ENCODE data around the gene NDE1. TPM values are rescaled to one million over a fixed set of nuclear protein-coding genes. Genes with fewer than 3 reads are reported as not detected.

NDE1 gene, protein sequence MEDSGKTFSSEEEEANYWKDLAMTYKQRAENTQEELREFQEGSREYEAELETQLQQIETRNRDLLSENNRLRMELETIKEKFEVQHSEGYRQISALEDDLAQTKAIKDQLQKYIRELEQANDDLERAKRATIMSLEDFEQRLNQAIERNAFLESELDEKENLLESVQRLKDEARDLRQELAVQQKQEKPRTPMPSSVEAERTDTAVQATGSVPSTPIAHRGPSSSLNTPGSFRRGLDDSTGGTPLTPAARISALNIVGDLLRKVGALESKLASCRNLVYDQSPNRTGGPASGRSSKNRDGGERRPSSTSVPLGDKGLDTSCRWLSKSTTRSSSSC
- 71.8 TPM in 2 replicates for total RNA-seq

DNA sequence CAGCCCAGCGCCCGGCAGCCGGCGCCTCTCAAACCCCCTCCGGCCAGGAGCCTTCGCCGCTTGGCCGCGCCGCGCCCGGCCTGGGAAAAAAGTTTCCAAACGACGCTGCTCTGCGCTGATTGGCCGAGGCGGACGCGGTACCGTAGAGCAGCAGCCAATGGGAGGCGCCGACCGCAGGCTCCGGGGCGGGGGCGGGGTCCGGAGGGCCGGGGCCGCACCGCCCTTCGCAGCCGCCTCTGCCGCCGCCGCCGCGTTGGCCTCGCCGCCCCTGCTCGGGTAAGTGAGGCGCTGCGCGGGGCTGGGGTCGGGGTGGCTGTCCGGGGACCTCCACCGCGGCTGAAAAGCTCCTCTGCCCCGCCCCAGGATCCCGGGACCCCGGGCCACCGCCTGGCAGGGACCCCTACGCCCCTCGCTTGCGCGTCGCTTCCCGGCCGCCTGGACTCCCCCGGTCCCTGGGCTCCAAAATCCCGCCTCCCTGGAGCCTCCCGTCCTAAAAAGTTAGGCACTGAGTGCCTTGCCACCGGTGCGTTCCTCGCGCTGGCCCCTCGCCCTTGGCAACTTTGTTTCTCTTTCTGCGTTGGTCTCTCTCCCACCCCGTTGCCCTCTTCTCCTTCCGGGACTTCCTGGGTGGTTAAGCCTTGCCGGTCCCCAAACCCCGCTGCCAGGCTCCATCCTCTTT is at the start of gene NDE1:
Gene NDE1 (plus strand): TSS at position 227 of the 679 bp plus-strand sequence. CDS start 14,534 bp downstream, outside the sequence.

DNA sequence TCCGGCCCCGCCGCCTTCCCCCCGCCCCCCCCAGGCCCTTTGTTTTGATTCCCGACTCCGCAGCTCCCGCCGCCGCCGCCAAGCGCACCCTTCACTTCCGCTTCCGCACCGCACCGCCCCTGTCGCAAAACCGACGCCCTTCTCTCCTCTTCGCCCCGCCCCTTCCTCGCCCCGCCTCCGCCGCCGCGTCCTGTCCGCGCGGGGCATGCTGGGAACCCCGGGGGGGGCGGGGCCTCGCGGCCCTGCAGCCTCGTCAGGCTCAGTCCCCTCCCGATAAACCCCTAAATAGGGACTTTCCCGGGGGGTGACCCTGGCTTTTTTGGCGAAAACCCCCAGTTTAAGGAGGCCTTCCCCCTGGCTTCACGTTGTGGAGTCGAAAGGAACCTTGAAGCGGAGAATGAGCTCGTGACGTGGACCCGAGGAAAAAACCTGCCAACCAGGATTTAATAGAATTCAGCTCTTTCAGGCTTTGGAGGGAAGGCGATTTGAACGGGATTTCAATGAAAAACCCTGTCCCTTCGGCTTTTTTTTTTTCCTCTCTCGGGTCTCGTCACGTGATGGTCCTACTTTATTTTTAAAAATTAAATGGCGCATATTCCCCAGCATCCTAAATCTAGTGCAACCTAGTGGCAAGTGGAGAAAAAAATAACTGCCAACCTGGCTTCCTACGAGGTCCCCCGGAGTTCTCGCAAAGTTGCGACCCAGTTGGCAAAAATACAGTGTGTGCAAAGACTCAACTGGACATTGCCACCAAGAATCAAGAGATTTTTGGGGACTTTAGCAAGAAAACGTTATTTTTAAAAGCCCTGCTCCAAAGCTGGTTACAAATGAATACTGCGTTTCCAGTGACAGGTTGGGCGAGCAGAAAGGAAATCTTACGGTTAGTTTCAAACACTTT is 6.7 kb upstream of the NDE1 start, which contains the start of gene MARF1:
Gene MARF1 (minus strand): TSS at position 107 of the 898 bp plus-strand sequence. CDS start 3,921 bp downstream, outside the sequence.

Other genes with a start within 250 kb of the NDE1 start
- 4.1 and 9.8 TPM in 2 replicates for gene BMERB1, start 215.7 kb upstream of the NDE1 start, total RNA-seq
- 11.3 and 18.3 TPM in 2 replicates for gene MARF1, start 7.1 kb upstream of the NDE1 start, total RNA-seq
- gene MYH11, start 206.8 kb downstream of the NDE1 start, total RNA-seq, result under 0.01 TPM in 1 of 2 replicates, not detected in the other
- 25.8 and 70.8 TPM in 2 replicates for gene CEP20, start 238.4 kb downstream of the NDE1 start, total RNA-seq

Measured in tracheal epithelial cell (primary cell).